ENCODE data around the gene AMACR.
A peak's percentile ranks its signal among the peaks of the same experiment; 100 is the strongest.

The AMACR gene

GRCh38 chr5:34005681-34006080 lies 2.2 kb downstream of the AMACR start:
- DNase-seq, result no peak

- no peak for DNase-seq
Measured at GRCh38 chr5:34005211-34005610, 2.6 kb downstream of the AMACR start.

DNA sequence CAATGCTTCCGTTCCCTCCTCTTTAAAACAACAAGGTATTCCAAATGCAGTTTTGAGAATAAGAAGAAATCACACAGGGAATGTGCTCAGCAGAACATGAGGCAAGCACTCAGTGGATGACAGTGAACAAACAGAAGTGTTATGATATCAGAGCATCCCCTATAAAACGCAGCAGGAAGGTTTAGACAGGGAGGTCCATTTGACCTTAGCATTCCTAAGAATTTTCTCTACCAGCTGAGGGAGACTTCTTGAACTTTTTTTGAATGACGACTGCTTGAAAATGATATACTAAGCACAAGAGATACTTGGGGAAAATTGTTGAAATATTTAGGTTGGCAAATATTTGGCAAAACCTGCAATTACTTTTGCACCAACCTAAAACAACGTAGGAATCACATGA lies 3.9 kb downstream of the AMACR start:
- DNase-seq, result no peak

DNA sequence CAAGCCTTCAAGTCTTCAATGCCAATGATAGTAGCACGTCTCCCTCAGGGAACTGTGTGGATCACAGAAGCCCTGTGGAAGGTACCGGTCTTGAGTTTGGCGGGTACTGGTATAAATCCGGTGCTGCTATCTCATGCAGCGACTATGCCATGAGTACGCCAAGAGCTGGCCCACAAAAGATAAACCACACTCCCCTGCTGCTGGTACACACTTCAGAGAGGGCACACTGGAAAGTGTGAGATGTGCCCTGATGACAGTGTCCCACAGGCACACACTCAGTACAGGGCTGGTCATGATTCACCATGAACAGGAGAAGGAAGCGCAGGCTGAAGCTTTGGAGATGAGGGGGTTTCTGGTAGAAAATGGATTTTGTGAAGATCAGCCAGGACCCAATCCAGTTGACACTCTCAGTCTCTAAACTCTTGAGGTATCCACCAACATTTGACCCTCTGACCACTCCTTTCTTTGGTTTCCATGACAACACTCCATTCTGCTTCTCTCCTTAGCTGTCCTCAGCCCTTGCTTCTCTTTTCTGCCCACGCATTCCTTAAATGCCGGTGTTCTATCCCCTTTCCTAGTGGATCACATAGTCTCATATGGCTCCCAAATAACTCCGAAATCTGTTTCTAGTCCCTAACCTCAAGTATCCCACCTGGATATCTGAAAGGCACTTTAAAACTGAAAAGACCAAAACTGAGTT lies 5.1 kb downstream of the AMACR start:
- DNase-seq, result no peak

GRCh38 chr5:34001241-34001841 lies 6.5 kb downstream of the AMACR start:
- no peak for DNase-seq

- no peak for DNase-seq
Measured at GRCh38 chr5:33999978-34000377, 7.9 kb downstream of the AMACR start.

- DNase-seq, result peak; percentile 47 to 64 (median 57)
Measured at GRCh38 chr5:33997331-33997983, 10.4 kb downstream of the AMACR start.

DNA sequence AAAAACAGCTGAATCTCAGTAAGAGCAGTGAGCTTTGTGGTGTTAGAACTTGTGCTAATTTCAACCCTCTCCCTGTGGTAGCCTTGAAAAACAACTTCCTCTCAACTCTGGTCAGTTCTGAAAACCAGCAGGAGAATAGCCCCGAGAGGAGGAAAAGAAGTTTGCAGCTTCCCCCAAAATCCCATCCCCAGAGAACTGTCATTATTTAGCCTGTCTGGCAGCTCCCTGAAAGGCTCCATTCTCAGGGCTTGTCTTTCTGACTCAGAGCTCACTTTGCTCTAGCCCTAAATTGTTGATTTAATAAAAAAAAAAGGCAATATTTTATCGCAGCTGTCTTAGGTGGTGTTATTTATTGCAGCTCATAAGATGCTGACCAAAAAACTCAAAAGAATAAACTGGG lies 12.0 kb downstream of the AMACR start:
- no peak for DNase-seq

GRCh38 chr5:33994845-33995244 lies 13.0 kb downstream of the AMACR start:
- DNase-seq, result no peak

DNA sequence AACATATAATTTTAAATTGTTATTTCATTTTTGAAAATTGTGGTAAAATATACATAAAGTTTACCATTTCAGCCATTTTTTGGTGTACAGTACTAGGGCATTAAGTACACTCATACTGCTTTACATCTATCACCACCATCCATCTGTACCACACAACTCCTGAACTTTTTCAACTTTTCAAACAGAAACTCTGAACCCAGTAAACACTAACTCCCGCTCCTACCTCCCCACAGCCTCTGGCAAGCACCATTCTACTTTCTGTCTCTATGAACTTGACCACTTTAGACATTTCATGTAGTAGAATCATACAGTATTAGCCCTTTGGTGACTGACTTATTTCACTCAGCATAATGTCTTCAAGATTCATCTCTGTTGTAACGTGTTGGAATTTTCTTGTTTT lies 15.0 kb downstream of the AMACR start:
- DNase-seq, result no peak

- no peak for DNase-seq
Measured at GRCh38 chr5:33985447-33985846, 22.4 kb downstream of the AMACR start.

GRCh38 chr5:33984671-33985124 lies 23.2 kb downstream of the AMACR start, which contains the start of gene SLC45A2:
Gene SLC45A2 (minus strand): TSS chr5:33984693. CDS start chr5:33984583, 110 bp downstream.
- DNase-seq, result no peak

DNA sequence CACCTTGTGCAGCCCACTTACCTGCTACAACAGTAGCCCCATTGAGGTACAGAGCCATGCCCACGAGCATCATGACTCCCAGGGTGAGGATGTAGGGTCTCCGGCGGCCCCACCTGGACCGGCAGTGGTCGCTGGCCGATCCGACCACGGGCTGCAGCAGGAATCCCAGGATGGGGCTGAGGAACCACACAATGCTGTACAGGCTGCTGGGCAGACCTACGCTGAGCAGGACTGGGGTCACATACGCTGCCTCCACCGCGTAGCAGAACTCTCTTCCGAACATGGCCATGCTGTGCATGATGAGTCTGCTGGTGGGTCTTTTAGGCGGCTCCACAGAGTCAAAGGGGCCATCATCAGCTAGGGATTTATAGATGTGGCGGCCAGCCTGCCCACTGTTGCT lies 23.7 kb downstream of the AMACR start:
- no peak for DNase-seq

GRCh38 chr5:33981408-33982162 lies 26.3 kb downstream of the AMACR start:
- DNase-seq, result no peak

DNA sequence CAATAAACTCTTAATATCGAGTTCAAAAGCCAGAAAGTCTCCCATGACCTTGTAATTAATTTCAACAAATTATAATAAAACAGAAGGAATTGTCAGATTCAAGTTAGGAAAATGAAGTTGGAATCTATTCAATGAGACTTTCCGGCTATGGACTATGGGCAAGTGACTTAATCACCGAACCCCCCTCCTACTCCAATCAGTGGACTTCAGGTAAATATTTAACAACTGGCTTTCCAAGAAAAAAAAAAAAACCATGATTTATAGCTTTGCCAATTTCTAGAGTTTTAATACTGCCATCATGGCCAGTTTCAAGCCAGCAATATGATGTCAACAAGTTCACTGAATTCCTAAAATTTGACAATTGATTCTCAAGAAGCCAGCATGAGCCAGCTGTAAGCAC lies 27.8 kb downstream of the AMACR start:
- DNase-seq, result no peak

GRCh38 chr5:33978306-33978705 lies 29.5 kb downstream of the AMACR start:
- no peak for DNase-seq

DNA sequence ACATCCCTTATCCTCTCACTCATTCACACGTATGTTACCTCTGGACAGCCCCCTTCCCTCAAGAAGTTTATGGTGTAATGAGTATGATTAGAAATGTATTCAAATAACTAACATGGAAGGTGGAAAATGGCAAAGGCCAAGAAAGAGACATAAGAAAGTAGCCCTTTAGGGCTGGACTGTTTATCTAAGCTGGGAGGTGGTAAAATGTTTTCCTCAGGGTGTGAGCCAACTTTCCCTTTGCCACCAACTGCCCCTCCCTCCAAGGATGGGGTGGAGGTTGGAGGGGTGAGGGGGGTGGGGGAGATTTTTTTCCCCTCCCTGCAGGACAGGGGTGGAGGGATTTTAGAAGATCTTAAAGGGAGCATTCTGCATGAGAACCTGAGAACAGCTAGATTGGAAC lies 31.5 kb downstream of the AMACR start:
- DNase-seq, result no peak

DNA sequence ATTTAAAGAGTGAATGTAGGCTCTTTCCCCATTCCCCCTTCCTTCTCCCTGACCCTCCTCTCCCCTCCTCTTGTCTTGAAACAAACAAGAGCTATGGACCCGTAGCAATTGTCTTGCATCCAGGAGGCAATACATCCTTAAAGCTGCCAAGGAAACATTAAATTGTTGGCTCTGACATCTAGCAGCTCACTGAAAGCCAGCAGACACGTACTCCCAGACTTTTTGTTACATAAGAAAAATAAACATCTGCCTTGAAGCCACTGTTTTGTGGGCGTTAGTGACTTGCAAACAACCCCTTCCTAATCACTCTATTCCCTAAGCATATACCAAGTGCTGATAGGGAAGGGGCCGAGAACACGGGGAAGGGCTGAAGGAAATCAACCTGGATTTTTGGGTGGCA lies 32.0 kb downstream of the AMACR start:
- no peak for DNase-seq

DNA sequence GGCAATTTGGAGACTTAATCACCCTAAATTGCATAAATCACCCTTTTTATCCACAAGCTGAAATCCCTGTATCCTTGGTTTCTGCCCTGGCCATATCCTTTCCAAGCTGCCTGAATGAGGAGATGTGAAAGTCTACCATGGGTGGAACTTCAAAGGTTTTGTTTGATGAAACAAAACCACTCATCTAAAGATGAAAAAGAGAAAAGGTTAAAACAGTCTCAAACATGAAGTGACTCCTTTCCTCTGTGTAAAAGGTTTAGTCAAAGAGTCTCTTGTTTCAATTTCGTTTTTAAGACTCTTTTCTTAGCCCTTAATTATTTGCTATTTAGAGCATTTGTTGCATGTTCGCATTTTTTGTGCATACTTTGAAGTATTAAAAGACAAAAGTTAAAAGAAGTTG lies 34.6 kb downstream of the AMACR start:
- DNase-seq, result no peak

DNA sequence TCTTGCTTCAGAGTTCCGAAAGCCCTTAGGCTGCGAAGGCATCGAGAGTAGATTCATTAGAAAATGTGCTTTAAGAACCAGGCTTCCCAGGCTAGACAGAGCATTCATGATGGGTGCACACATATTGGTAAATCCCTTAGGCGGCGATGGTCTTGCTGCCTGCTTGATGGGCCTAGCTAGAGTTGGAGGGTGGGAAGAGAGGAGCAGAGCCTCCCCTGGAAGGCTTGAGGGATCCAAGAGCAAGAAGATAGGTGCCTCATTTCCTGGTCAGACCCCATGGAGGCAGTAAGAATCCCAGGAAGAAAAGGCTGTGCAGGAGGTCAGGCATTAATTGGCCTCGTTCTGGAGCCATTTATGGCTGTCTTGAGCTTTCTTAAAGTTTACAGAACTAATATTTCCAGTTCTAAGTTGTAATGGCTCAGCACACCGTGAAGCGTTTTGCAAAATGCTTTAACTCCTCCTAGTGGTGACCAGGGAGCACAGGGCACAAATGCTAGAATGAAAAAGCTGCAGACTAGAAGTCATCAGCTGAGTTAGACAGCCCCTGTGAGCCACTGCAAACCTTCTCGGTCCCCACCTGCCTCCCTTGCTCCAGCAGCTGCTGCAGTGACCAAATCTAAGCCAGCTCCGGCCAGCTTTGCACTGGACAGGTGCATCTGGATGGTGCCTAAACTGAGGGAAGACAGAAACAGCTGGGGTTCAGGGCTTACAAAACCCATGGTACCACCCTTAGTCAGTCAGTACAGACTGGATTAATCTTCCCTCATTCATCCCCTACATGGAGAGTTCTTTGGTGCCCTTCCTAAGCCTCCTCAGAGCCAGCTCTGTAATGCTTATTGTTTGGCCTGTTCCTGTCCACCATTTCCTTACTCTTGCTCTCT lies 38.0 kb downstream of the AMACR start:
- peak in 2 of 3 donors; percentile 8 to 12 for DNase-seq

DNA sequence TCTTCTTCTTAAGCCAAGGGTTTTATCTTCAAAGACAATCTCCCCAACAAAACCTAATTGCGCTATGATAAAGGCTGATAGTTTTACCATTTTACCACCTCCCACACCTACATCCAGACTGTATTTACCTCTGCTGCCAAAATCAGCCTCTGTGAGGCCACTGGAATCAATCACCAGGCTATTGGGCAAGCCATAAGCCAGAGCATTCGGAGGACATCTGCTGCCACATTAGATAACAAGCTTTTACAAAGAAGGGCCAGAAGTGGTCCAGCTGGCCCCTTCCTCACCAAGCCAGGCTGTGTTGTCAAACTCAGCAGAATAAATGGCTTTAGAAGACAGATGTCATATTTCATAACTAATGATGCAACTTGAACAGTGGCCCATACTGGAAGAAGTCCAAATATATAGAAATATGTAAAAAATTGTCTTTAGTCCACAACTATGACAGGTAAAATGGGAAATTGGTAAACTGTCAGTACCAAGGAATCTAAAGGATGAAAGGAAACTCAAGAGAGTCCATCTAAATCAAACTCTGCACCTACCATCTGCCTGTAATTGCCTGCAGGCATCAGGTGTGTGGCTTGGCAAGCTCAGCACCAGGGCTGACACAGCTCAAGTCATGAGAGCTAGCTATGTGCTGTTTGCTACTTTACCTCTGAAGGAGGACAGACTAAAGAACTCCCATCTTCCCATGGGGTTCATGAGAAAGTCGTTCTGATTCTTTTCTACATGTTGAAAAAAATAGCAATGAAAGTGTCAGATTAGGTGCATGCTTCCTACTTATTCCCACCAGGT lies 39.4 kb downstream of the AMACR start:
- no peak for DNase-seq

DNA sequence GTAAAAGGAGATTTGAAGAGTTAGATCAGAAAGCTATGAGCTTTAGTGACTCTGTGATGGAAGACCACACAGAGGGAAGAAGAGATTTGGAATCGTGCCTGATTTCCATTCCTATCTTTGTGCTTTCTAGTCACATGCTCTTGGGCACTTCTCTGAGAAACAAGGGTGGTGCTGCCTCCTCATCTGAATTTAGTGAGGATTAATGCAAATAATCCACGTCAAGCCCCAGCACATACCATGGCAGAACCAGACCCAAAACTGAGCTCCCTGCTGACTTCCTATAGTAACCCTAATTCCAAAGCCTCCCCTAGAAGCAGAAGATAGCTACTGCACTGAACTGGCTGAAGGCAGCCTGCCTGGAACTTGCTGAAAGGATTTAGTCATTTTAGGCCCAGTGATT lies 41.0 kb downstream of the AMACR start:
- no peak for DNase-seq
